Measurements from ENCODE around the gene FGFBP3. TPM values are rescaled to one million over a fixed set of nuclear protein-coding genes. Genes with fewer than 3 reads are reported as not detected.
"Not testable (repeated sequence)": the region's sequence is repeated elsewhere in the genome, so short reads cannot be mapped to it uniquely, and the experiment has no call there.

The FGFBP3 gene
- total RNA-seq, 2 experiments from 2014 or later: 1.2 to 1.6 TPM

GRCh38 chr10:91896212-91896756 lies 13.0 kb downstream of the FGFBP3 start:
- H3K36me3 Mint-ChIP-seq (ENCODE audit: low read depth): no peaks in the 10 kb centered on the region
- H3K4me1 Mint-ChIP-seq (ENCODE audit: low read depth): peaks cover 4% of the 10 kb centered on the region
- H3K4me3 Mint-ChIP-seq: no peak overlapping the region
- intact Hi-C loops (cut with micrococcal nuclease): no loop called here
- CTCF ChIA-PET: no interaction called here
- DNase-seq: no peak
- no peaks in the 10 kb centered on the region for H3K9me3 Mint-ChIP-seq
- no peak overlapping the region for H3K27ac Mint-ChIP-seq
- no peaks in the 10 kb centered on the region for H3K27me3 Mint-ChIP-seq (ENCODE audit: low read depth)

- H3K27me3 Mint-ChIP-seq (ENCODE audit: low read depth); H3K4me3 Mint-ChIP-seq; DNase-seq; intact Hi-C loops (cut with micrococcal nuclease); CTCF ChIA-PET; H3K36me3 Mint-ChIP-seq (ENCODE audit: low read depth); H3K4me1 Mint-ChIP-seq (ENCODE audit: low read depth); H3K27ac Mint-ChIP-seq; H3K9me3 Mint-ChIP-seq: not testable (repeated sequence)
Observed at GRCh38 chr10:91894261-91894685, 15.0 kb downstream of the FGFBP3 start.

- Mint-ChIP-seq H3K27ac (no peak overlapping the region), H3K27me3 (ENCODE audit: low read depth) (no peaks in the 10 kb centered on the region), H3K9me3 (no peaks in the 10 kb centered on the region), H3K36me3 (ENCODE audit: low read depth) (no peaks in the 10 kb centered on the region), H3K4me1 (ENCODE audit: low read depth) (peaks cover under 1% of the 10 kb centered on the region), H3K4me3 (no peak overlapping the region)
- DNase-seq: no peak
- CTCF ChIA-PET: interaction anchor here (0.6 kb wide), 1 partner anchor 23 kb away, joined by 3 read pairs; no protein-coding TSS in a partner anchor
- intact Hi-C loops (cut with micrococcal nuclease): no loop called here
Observed at GRCh38 chr10:91893051-91893450, 16.2 kb downstream of the FGFBP3 start.

- no peak overlapping the region for H3K4me3 Mint-ChIP-seq
- H3K36me3 Mint-ChIP-seq (ENCODE audit: low read depth): no peaks in the 10 kb centered on the region
- H3K27me3 Mint-ChIP-seq (ENCODE audit: low read depth): peaks cover 5% of the 10 kb centered on the region
- peaks cover 10% of the 10 kb centered on the region for H3K4me1 Mint-ChIP-seq (ENCODE audit: low read depth)
- no peaks in the 10 kb centered on the region for H3K9me3 Mint-ChIP-seq
- intact Hi-C loops (cut with micrococcal nuclease): no loop called here
- CTCF ChIA-PET: interaction anchor here (0.5 kb wide), 1 partner anchor 686 kb away, joined by 3 read pairs; no protein-coding TSS in a partner anchor
- DNase-seq: no peak
- no peak overlapping the region for H3K27ac Mint-ChIP-seq
Observed at GRCh38 chr10:91891125-91892001, 17.9 kb downstream of the FGFBP3 start.

GRCh38 chr10:91887272-91888076 lies 21.8 kb downstream of the FGFBP3 start:
- CTCF ChIA-PET: interaction anchor here (0.6 to 1.1 kb wide), 4 partner anchors 12 to 1593 kb away, joined by 3 to 5 read pairs (median 3); no protein-coding TSS in a partner anchor
- no peak overlapping the region for H3K27ac Mint-ChIP-seq
- peak; percentile 34 for DNase-seq

GRCh38 chr10:91886954-91887271 lies 22.4 kb downstream of the FGFBP3 start:
- peak overlapping the region; percentile 79 for H3K4me3 Mint-ChIP-seq
- H3K4me1 Mint-ChIP-seq (ENCODE audit: low read depth): peaks cover 10% of the 10 kb centered on the region
- intact Hi-C loops (cut with micrococcal nuclease): loop anchor here (1.0 kb wide), 1 partner anchor 14 kb away; no protein-coding TSS in a partner anchor
- no peaks in the 10 kb centered on the region for H3K36me3 Mint-ChIP-seq (ENCODE audit: low read depth)
- CTCF ChIA-PET: interaction anchor here (0.6 to 1.1 kb wide), 5 partner anchors 12 to 1593 kb away, joined by 3 to 5 read pairs (median 3); no protein-coding TSS in a partner anchor
- H3K9me3 Mint-ChIP-seq: no peaks in the 10 kb centered on the region
- H3K27ac Mint-ChIP-seq: no peak overlapping the region
- H3K27me3 Mint-ChIP-seq (ENCODE audit: low read depth): peaks cover 5% of the 10 kb centered on the region
- DNase-seq: no peak

More at GRCh38 chr10:91887272-91888076, 21.8 kb downstream of the FGFBP3 start:
- Mint-ChIP-seq H3K4me3 (peak overlapping the region; percentile 79), H3K27me3 (ENCODE audit: low read depth) (peaks cover 5% of the 10 kb centered on the region), H3K36me3 (ENCODE audit: low read depth) (no peaks in the 10 kb centered on the region), H3K4me1 (ENCODE audit: low read depth) (peaks cover 10% of the 10 kb centered on the region), H3K9me3 (no peaks in the 10 kb centered on the region)
- intact Hi-C loops (cut with micrococcal nuclease): loop anchor here (1.0 kb wide), 1 partner anchor 14 kb away; no protein-coding TSS in a partner anchor

GRCh38 chr10:91885362-91886079 lies 23.8 kb downstream of the FGFBP3 start:
- CTCF ChIA-PET: no interaction called here
- no peaks in the 10 kb centered on the region for H3K36me3 Mint-ChIP-seq (ENCODE audit: low read depth)

GRCh38 chr10:91884536-91884935 lies 24.8 kb downstream of the FGFBP3 start:
- no peak for DNase-seq

More at GRCh38 chr10:91885362-91886079, 23.8 kb downstream of the FGFBP3 start:
- H3K9me3 Mint-ChIP-seq: peaks cover 5% of the 10 kb centered on the region
- intact Hi-C loops (cut with micrococcal nuclease): no loop called here
- H3K27ac Mint-ChIP-seq: no peak overlapping the region
- DNase-seq: no peak
- H3K4me1 Mint-ChIP-seq (ENCODE audit: low read depth): peaks cover 10% of the 10 kb centered on the region
- H3K4me3 Mint-ChIP-seq: no peak overlapping the region
- peaks cover 5% of the 10 kb centered on the region for H3K27me3 Mint-ChIP-seq (ENCODE audit: low read depth)

GRCh38 chr10:91883549-91884444 lies 25.5 kb downstream of the FGFBP3 start:
- H3K27ac Mint-ChIP-seq: no peak overlapping the region
- no peaks in the 10 kb centered on the region for H3K36me3 Mint-ChIP-seq (ENCODE audit: low read depth)
- CTCF ChIA-PET: interaction anchor here (0.5 kb wide), 1 partner anchor 125 kb away, joined by 3 read pairs; no protein-coding TSS in a partner anchor
- peaks cover 5% of the 10 kb centered on the region for H3K27me3 Mint-ChIP-seq (ENCODE audit: low read depth)
- no peak overlapping the region for H3K4me3 Mint-ChIP-seq
- DNase-seq: no peak
- peaks cover 10% of the 10 kb centered on the region for H3K4me1 Mint-ChIP-seq (ENCODE audit: low read depth)
- peaks cover 5% of the 10 kb centered on the region for H3K9me3 Mint-ChIP-seq
- intact Hi-C loops (cut with micrococcal nuclease): no loop called here

More at GRCh38 chr10:91884536-91884935, 24.8 kb downstream of the FGFBP3 start:
- no peak overlapping the region for H3K4me3 Mint-ChIP-seq
- H3K36me3 Mint-ChIP-seq (ENCODE audit: low read depth): no peaks in the 10 kb centered on the region
- intact Hi-C loops (cut with micrococcal nuclease): no loop called here
- CTCF ChIA-PET: interaction anchor here (0.5 kb wide), 1 partner anchor 126 kb away, joined by 3 read pairs; no protein-coding TSS in a partner anchor
- no peak overlapping the region for H3K27ac Mint-ChIP-seq
- peaks cover 5% of the 10 kb centered on the region for H3K27me3 Mint-ChIP-seq (ENCODE audit: low read depth)
- peaks cover 10% of the 10 kb centered on the region for H3K4me1 Mint-ChIP-seq (ENCODE audit: low read depth)
- H3K9me3 Mint-ChIP-seq: peaks cover 5% of the 10 kb centered on the region

- Mint-ChIP-seq H3K4me3 (no peak overlapping the region), H3K27me3 (ENCODE audit: low read depth) (no peaks in the 10 kb centered on the region), H3K36me3 (ENCODE audit: low read depth) (no peaks in the 10 kb centered on the region), H3K9me3 (peaks cover 5% of the 10 kb centered on the region), H3K27ac (no peak overlapping the region), H3K4me1 (ENCODE audit: low read depth) (no peaks in the 10 kb centered on the region)
- DNase-seq: no peak
- CTCF ChIA-PET: no interaction called here
- intact Hi-C loops (cut with micrococcal nuclease): no loop called here
Observed at GRCh38 chr10:91880310-91880709, 29.0 kb downstream of the FGFBP3 start.

Data from activated naive CD4-positive, alpha-beta T cell treated with anti-CD3 and anti-CD28 coated beads for 36 hours (primary cell).